ENCODE results near the gene PIGQ. TPM values are rescaled to one million over a fixed set of nuclear protein-coding genes. Genes with fewer than 3 reads are reported as not detected.

PIGQ gene
- total and polyA plus RNA-seq, 2 of the 13 experiments (the other 11 are each of a cell fraction or from before 2014, with no cell fraction given), result 7.7 to 19.7 TPM

GRCh38 chr16:548586-548985, 21.2 kb upstream of the PIGQ start:
- Histone ChIP-seq H3K79me2 (ENCODE audit: insufficient read depth, low read length) (peaks cover 14% of the 10 kb centered on the region), H3K4me1 (ENCODE audit: insufficient read depth, low read length) (peaks cover 7% of the 10 kb centered on the region), H3K27ac (ENCODE audit: extremely low read length, insufficient read depth, low read length) (no peak overlapping the region), H2AFZ (ENCODE audit: low read length) (no peak overlapping the region), H3K4me3 (replicated peaks in 1 of 3; ENCODE audit: insufficient read depth in 1 of 3, low read depth in 2 of 3, low read length in 3 of 3) (no peak overlapping the region), H3K9me3 (ENCODE audit: low read length) (no peaks in the 10 kb centered on the region), H3K4me2 (ENCODE audit: low read depth, low read length) (no peak overlapping the region), H3K36me3 (replicated peaks in 1 of 2; ENCODE audit: control insufficient read depth in 1 of 2, insufficient read depth in 2 of 2, low read length in 2 of 2) (peaks cover 5 to 8% of the 10 kb centered on the region in 2 experiments; a peak in 2 of 5 replicates), H4K20me1 (ENCODE audit: insufficient read depth, low read length) (no peaks in the 10 kb centered on the region), H3K27me3 (ENCODE audit: control insufficient read depth in 1 of 2, insufficient read depth in 2 of 2, low read length in 2 of 2) (no peaks in the 10 kb centered on the region), H3K9ac (ENCODE audit: insufficient read depth, low read depth, low read length) (no peak overlapping the region)
- in situ Hi-C loops (cut with HindIII; ENCODE audit: extremely low pct_ligation_motif_present, low pct_unique_long_range_greater_than_20kb) (no loop called here), intact Hi-C loops (cut with micrococcal nuclease; ENCODE audit: unreplicated experiment) (no loop called here)
- ChIA-PET CTCF (ENCODE audit: low intra/inter-chr PET ratio, low total read pairs) (no interaction called here), POLR2A (no interaction called here)
- ATAC-seq (no peak), DNase-seq (ENCODE audit: low spot score) (no peak), FAIRE-seq (no peak)
- whole genome bisulfite sequencing (ENCODE audit: low lambda C conversion rate), result 100% methylated on average over 5 of the region's 21 CpGs
- no peak for TF ChIP-seq PAWR (CRISPR knock-in tag; IDR thresholded peaks at IDR 0.05; ENCODE audit: borderline replicate concordance)
- peak; percentile 45 for TF ChIP-seq AGO2 (optimal IDR thresholded peaks at IDR 0.05; ENCODE audit: low read depth, low read length)
- no TSS peak for BruUV-seq (replicated peaks)

- Histone ChIP-seq H3K4me1 (ENCODE audit: insufficient read depth, low read length) (peaks cover 12% of the 10 kb centered on the region), H3K4me3 (replicated peaks in 1 of 3; ENCODE audit: insufficient read depth in 1 of 3, low read depth in 2 of 3, low read length in 3 of 3) (no peak overlapping the region), H3K4me2 (ENCODE audit: low read depth, low read length) (no peak overlapping the region), H3K9ac (ENCODE audit: insufficient read depth, low read depth, low read length) (no peak overlapping the region), H3K79me2 (ENCODE audit: insufficient read depth, low read length) (peaks cover 5% of the 10 kb centered on the region), H3K27me3 (ENCODE audit: control insufficient read depth in 1 of 2, insufficient read depth in 2 of 2, low read length in 2 of 2) (no peaks in the 10 kb centered on the region), H2AFZ (ENCODE audit: low read length) (no peak overlapping the region), H3K27ac (ENCODE audit: extremely low read length, insufficient read depth, low read length) (no peak overlapping the region), H3K9me3 (ENCODE audit: low read length) (no peaks in the 10 kb centered on the region), H3K36me3 (replicated peaks in 1 of 2; ENCODE audit: control insufficient read depth in 1 of 2, insufficient read depth in 2 of 2, low read length in 2 of 2) (peaks cover 4 to 8% of the 10 kb centered on the region in 2 experiments; a peak in 2 of 5 replicates), H4K20me1 (ENCODE audit: insufficient read depth, low read length) (no peaks in the 10 kb centered on the region)
- intact Hi-C loops (cut with micrococcal nuclease; ENCODE audit: unreplicated experiment) (no loop called here), in situ Hi-C loops (cut with HindIII; ENCODE audit: extremely low pct_ligation_motif_present, low pct_unique_long_range_greater_than_20kb) (no loop called here)
- ChIA-PET POLR2A (no interaction called here), CTCF (ENCODE audit: low intra/inter-chr PET ratio, low total read pairs) (no interaction called here)
- no peak for DNase-seq (ENCODE audit: low spot score)
- BruUV-seq (replicated peaks), result no TSS peak
- 97% methylated on average over 35 of the region's 54 CpGs for WGBS (ENCODE audit: low lambda C conversion rate)
- ATAC-seq, result no peak
- no peak for FAIRE-seq
- TF ChIP-seq AHR (CRISPR knock-in tag; IDR thresholded peaks at IDR 0.05) (no peak), SNAI1 (CRISPR knock-in tag; IDR thresholded peaks at IDR 0.05; ENCODE audit: borderline replicate concordance) (no peak), AGO2 (optimal IDR thresholded peaks at IDR 0.05; ENCODE audit: low read depth, low read length) (peak; percentile 21), ZBTB33 (CRISPR knock-in tag; IDR thresholded peaks at IDR 0.05) (peak; percentile 98), ZNF740 (CRISPR knock-in tag; IDR thresholded peaks at IDR 0.05) (no peak), ZNF605 (CRISPR knock-in tag; IDR thresholded peaks at IDR 0.05) (no peak), CTCF (CRISPR knock-in tag; IDR thresholded peaks at IDR 0.05) (peak; percentile 30; the same call in 1 of the 2 replicates), YEATS2 (CRISPR knock-in tag; IDR thresholded peaks at IDR 0.05; ENCODE audit: borderline replicate concordance) (no peak), ZNF24 (IDR thresholded peaks at IDR 0.05) (no peak), ZNF451 (CRISPR knock-in tag; IDR thresholded peaks at IDR 0.05) (no peak)
Measured at GRCh38 chr16:549544-550263, 20.1 kb upstream of the PIGQ start.

Measured in HepG2 (cell line).